HEK293 (cell line): ENCODE measurements around the gene DPEP2.

Experiments
- CTCF ChIA-PET: fragments of 350-600 bp; formaldehyde crosslinking; extraction: SDS; loops from one replicate; lab custom pipeline; 2021; ENCODE audit warnings: antibody characterized with exemption; lab: Yijun Ruan, JAX
- POLR2A ChIA-PET: fragments of 300-600 bp; formaldehyde crosslinking; extraction: SDS; loops from one replicate; lab custom pipeline; 2020; ENCODE audit warnings: antibody characterized with exemption, inconsistent platforms; lab: Yijun Ruan, JAX
- H3K27ac ChIP-seq: fragments of 200-500 bp; sonication (Bioruptor generic); 2 replicates; pipeline ENCODE4 v1.5.1; 2014; ENCODE audit warnings: low read depth, low read length, control low read depth, inconsistent platforms; ENCODE audit errors: extremely low read depth
- H3K36me3 ChIP-seq, 2 experiments: fragments of 200-500 bp in 1 of 2; sonication (Bioruptor generic) in 1 of 2; 1 replicate in 1 of 2; 2 replicates in 1 of 2; pipeline ENCODE4 v1.5.1; 2014 to 2017; ENCODE audit warnings: inconsistent platforms in 2 of 2, low read length in 2 of 2; ENCODE audit not compliant: control insufficient read depth in 2 of 2, insufficient read depth in 1 of 2
- H3K4me1 ChIP-seq: fragments of 200-500 bp; sonication (Bioruptor generic); 2 replicates; pipeline ENCODE4 v1.5.1; 2014; ENCODE audit warnings: mild to moderate bottlenecking, low read length, inconsistent platforms; ENCODE audit not compliant: control insufficient read depth, insufficient read depth
- H3K4me3 ChIP-seq: 2 replicates; pipeline ENCODE4 v1.5.1; 2011; ENCODE audit warnings: low read depth, mild to moderate bottlenecking, control low read depth, low read length, moderate library complexity
- H3K9me3 ChIP-seq: fragments of 200-500 bp; sonication (Bioruptor generic); 2 replicates; pipeline ENCODE4 v1.5.1; 2014; ENCODE audit warnings: low read depth, low read length, inconsistent platforms; ENCODE audit not compliant: control insufficient read depth, insufficient read depth
- ATF2 ChIP-seq: fragments of 450-650 bp; formaldehyde crosslinking; IDR thresholded peaks from 2 replicates; pipeline ENCODE4 v1.5.1; 2016; ENCODE audit warnings: missing biosample characterization, missing genetic modification characterization, low read depth
- HIC1 ChIP-seq: fragments of 450-650 bp; formaldehyde crosslinking; IDR thresholded peaks from 2 replicates; pipeline ENCODE4 v1.5.1; 2016; ENCODE audit warnings: missing biosample characterization, missing genetic modification characterization
- INSM2 ChIP-seq: fragments of 450-650 bp; formaldehyde crosslinking; IDR thresholded peaks from 2 replicates; pipeline ENCODE4 v1.5.1; 2016; ENCODE audit warnings: missing biosample characterization, missing genetic modification characterization
- OSR2 ChIP-seq: fragments of 450-650 bp; formaldehyde crosslinking; IDR thresholded peaks from 2 replicates; pipeline ENCODE4 v1.5.1; 2016; ENCODE audit warnings: missing biosample characterization, missing genetic modification characterization
- REPIN1 ChIP-seq: fragments of 450-650 bp; formaldehyde crosslinking; IDR thresholded peaks from 2 replicates; pipeline ENCODE4 v1.5.1; 2017; ENCODE audit warnings: missing biosample characterization, missing genetic modification characterization, low read depth
- SALL2 ChIP-seq: fragments of 450-650 bp; formaldehyde crosslinking; IDR thresholded peaks from 2 replicates; pipeline ENCODE4 v1.5.0; 2017; ENCODE audit warnings: missing biosample characterization, mild to moderate bottlenecking, missing genetic modification characterization, borderline replicate concordance
- WT1 ChIP-seq: fragments of 450-650 bp; formaldehyde crosslinking; IDR thresholded peaks from 2 replicates; pipeline ENCODE4 v1.5.1; 2016; ENCODE audit warnings: missing biosample characterization, missing genetic modification characterization
- ZBTB49 ChIP-seq: fragments of 450-650 bp; formaldehyde crosslinking; IDR thresholded peaks from 2 replicates; pipeline ENCODE4 v1.5.1; 2016; ENCODE audit warnings: missing biosample characterization, missing genetic modification characterization, low read depth
- ZBTB8A ChIP-seq: fragments of 450-650 bp; formaldehyde crosslinking; IDR thresholded peaks from 2 replicates; pipeline ENCODE4 v1.5.1; 2016; ENCODE audit warnings: missing biosample characterization, missing genetic modification characterization
- ZFP41 ChIP-seq: fragments of 450-650 bp; formaldehyde crosslinking; IDR thresholded peaks from 2 replicates; pipeline ENCODE4 v1.5.1; 2016; ENCODE audit warnings: missing biosample characterization, missing genetic modification characterization, borderline replicate concordance
- ZNF138 ChIP-seq: fragments of 450-650 bp; formaldehyde crosslinking; IDR thresholded peaks from 2 replicates; pipeline ENCODE4 v1.5.1; 2016; ENCODE audit warnings: missing biosample characterization, missing genetic modification characterization, borderline replicate concordance
- ZNF184 ChIP-seq: fragments of 450-650 bp; IDR thresholded peaks from 2 replicates; pipeline ENCODE4 v1.5.1; 2018; ENCODE audit warnings: missing biosample characterization, mild to moderate bottlenecking, missing genetic modification characterization
- ZNF211 ChIP-seq: fragments of 450-650 bp; formaldehyde crosslinking; IDR thresholded peaks from 2 replicates; pipeline ENCODE4 v1.5.1; 2016; ENCODE audit warnings: low read depth, missing biosample characterization, missing genetic modification characterization
- ZNF324 ChIP-seq: fragments of 450-650 bp; formaldehyde crosslinking; IDR thresholded peaks from 2 replicates; pipeline ENCODE4 v1.5.1; 2016; ENCODE audit warnings: missing biosample characterization, missing genetic modification characterization
- ZNF501 ChIP-seq: fragments of 450-650 bp; formaldehyde crosslinking; IDR thresholded peaks from 2 replicates; pipeline ENCODE4 v1.5.1; 2016; ENCODE audit warnings: missing biosample characterization, missing genetic modification characterization
- ZNF518A ChIP-seq: fragments of 450-650 bp; formaldehyde crosslinking; conservative IDR thresholded peaks from 2 replicates; pipeline ENCODE4 v1.5.1; 2016; ENCODE audit warnings: low read depth, missing biosample characterization, missing genetic modification characterization
- ZNF560 ChIP-seq: fragments of 450-650 bp; formaldehyde crosslinking; IDR thresholded peaks from 2 replicates; pipeline ENCODE4 v1.5.1; 2017; ENCODE audit warnings: missing biosample characterization, missing genetic modification characterization, borderline replicate concordance
- ZNF585B ChIP-seq: fragments of 450-650 bp; formaldehyde crosslinking; IDR thresholded peaks from 2 replicates; pipeline ENCODE4 v1.5.1; 2016; ENCODE audit warnings: missing biosample characterization, missing genetic modification characterization
- ZNF623 ChIP-seq: fragments of 450-650 bp; formaldehyde crosslinking; IDR thresholded peaks from 2 replicates; pipeline ENCODE4 v1.5.1; 2016; ENCODE audit warnings: missing biosample characterization, missing genetic modification characterization

The DPEP2 gene

GRCh38 chr16:67963292-67963661 is 36.0 kb downstream of the DPEP2 start:
- H3K4me1 ChIP-seq, result no peaks in the 10 kb centered on the region; the same call in none of the 2 replicates
- no peak overlapping the region for H3K27ac ChIP-seq
- H3K4me3 ChIP-seq, result no peak overlapping the region
- POLR2A ChIA-PET, result interaction anchor here (0.6 to 1.8 kb wide), 3 partner anchors 28 to 357 kb away, joined by 4 to 6 read pairs (median 5); partner anchors contain the start of genes DDX28 and DUS2
- H3K36me3 ChIP-seq, result peaks cover 0 to 78% of the 10 kb centered on the region in 2 experiments; a peak in 2 of 3 replicates
- no peaks in the 10 kb centered on the region for H3K9me3 ChIP-seq
- TF ChIP-seq ZNF138 (tag by site-specific recombination), result no peak
- no peak for TF ChIP-seq ZNF585B
- no peak for TF ChIP-seq ZFP41
- TF ChIP-seq ZNF324 (tag by site-specific recombination), result no peak
- no peak for TF ChIP-seq ZNF560 (tag by site-specific recombination)
- TF ChIP-seq ZBTB49, result no peak
- TF ChIP-seq ZNF501 (tag by site-specific recombination), result no peak
- no peak for TF ChIP-seq SALL2 (tag by site-specific recombination)
- TF ChIP-seq ATF2 (tag by site-specific recombination), result no peak
- TF ChIP-seq ZNF184 (tag by site-specific recombination), result no peak
- TF ChIP-seq ZNF211, result no peak
- TF ChIP-seq WT1 (tag by site-specific recombination), result no peak
- no peak for TF ChIP-seq INSM2 (tag by site-specific recombination)
- no peak for TF ChIP-seq ZBTB8A (tag by site-specific recombination)
- TF ChIP-seq HIC1 (tag by site-specific recombination), result no peak
- no peak for TF ChIP-seq ZNF518A (tag by site-specific recombination)
- no peak for TF ChIP-seq ZNF623 (tag by site-specific recombination)
- no peak for TF ChIP-seq REPIN1 (tag by site-specific recombination)
- no peak for TF ChIP-seq OSR2
- TF ChIP-seq, all 188 proteins: peak for 0
- CTCF ChIA-PET, result interaction anchor here (1.1 kb wide), 1 partner anchor 77 kb away, joined by 4 read pairs; no protein-coding TSS in a partner anchor
